Inflammatory macrophage (primary cell): ENCODE measurements around the gene ACAP1.

Experiments used
- DNase-seq, 2 donors: peaks; one replicate each; pipeline ENCODE4 v3.0.0-alpha.2; 2020 to 2022
- total RNA-seq, 18 experiments: gene quantifications; one replicate each; lab custom pipeline; 2026; ENCODE audit warnings: mixed read lengths in 6 of 18, inconsistent platforms in 2 of 18; lab: John Stamatoyannopoulos, UW

The ACAP1 gene, protein sequence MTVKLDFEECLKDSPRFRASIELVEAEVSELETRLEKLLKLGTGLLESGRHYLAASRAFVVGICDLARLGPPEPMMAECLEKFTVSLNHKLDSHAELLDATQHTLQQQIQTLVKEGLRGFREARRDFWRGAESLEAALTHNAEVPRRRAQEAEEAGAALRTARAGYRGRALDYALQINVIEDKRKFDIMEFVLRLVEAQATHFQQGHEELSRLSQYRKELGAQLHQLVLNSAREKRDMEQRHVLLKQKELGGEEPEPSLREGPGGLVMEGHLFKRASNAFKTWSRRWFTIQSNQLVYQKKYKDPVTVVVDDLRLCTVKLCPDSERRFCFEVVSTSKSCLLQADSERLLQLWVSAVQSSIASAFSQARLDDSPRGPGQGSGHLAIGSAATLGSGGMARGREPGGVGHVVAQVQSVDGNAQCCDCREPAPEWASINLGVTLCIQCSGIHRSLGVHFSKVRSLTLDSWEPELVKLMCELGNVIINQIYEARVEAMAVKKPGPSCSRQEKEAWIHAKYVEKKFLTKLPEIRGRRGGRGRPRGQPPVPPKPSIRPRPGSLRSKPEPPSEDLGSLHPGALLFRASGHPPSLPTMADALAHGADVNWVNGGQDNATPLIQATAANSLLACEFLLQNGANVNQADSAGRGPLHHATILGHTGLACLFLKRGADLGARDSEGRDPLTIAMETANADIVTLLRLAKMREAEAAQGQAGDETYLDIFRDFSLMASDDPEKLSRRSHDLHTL
- total RNA-seq = 2.6 to 20.0 (median 8.8) reads per million in 18 experiments

- peak; percentile 27 to 31 for DNase-seq
Measured at GRCh38 chr17:7336240-7337175, at the start of gene ACAP1. Gene ACAP1 (plus strand): TSS chr17:7336529. CDS start chr17:7336735, 206 bp downstream.

DNA sequence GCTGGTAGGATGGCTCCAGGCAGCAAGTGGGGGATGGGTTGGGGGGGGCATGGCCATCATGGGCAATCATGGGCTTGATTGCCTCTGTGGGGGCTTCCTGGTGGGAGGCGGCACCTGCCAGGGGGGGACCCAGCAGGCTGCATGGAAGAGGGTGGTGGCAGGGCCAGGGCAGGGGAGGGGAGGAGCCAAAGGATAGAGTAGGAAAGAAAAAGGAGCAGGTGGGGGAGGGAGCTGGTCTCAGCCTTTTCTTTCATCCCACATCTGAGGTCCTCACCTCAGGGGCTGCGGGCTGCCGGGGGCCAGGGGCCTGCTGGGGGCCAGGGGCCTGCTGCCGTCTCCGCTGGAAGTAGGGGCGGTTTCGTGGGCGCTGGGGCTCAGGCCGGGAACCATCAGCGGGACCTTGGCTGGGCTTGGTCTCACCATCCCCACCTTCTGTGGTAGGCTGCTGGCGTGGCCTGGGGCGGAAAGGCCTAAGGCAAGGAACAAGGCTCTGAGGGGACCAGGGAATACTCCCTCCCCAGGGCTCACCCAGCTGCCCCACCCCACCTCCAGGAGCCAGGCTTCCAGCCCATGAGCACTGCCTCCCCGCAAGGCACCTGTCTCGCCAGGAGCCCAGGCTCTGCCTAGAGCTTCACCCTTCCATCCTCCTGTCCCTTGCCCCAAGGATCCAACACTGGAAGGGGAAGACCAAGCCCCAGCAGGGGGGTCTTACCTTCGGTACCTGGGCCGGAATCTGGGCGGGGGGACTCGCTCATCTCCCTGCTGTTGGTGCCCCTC, 46.9 kb upstream of the ACAP1 start:
- DNase-seq = no peak

DNA sequence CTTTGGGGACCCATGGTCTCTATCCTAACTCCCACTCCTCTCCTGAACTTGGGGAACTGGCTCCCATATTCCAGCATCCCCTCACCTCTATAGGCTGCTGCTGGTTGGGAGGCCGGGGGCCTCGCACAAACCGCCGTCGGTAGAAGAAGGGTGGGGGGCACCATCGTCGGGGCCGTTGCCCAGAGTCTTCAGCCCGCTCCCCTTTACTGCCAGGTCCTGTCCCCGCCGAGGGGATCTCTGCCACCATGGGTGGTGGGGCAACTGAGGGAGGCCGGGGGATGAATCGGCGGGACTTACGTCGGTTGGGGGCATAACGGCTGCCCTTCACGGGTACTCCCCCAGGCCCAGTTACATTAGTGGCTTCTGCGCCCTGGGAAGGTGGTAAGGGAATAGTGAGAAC, 46.2 kb upstream of the ACAP1 start:
- no peak for DNase-seq

- no peak for DNase-seq
Measured at GRCh38 chr17:7290685-7291084, 45.6 kb upstream of the ACAP1 start.

DNA sequence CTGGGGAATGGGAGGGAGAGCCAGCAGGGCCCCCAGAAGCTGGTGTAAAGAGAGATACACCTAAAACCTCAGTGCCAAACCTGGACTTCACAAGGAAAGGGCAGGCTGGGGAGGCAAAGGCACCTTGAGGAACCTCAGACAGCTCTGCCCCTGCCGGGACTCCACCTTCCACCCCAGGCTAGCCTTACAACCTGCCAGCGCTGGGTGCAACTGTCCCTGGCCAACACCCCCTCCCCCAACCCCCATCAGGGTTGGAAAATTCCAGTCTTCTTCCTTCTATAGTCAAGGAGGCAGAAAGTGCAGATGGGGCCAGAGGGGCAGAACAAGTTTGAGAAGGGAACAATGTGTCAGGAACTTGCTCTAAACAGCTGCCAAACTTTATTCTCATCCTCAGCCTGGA, 44.1 kb upstream of the ACAP1 start:
- no peak for DNase-seq

DNA sequence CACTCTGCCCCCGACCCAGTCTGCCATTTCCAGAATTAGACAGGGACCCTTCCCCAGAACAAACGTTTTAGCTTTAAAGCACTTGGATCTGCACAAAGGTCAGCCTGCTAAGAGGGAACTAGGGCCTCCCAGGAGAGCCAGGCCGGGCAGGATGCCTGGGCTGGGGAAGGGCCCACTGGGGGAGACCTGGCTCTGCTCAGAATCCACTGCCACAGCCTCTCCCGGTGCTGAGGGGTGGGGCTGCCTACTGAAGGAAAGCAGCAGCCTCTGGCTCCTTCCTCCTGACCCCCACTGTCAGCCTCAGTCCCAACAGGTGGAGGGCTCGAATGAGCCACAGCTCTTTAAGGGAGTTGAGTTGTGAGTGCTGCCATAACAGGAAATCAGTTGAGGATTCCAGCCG, 43.6 kb upstream of the ACAP1 start:
- no peak for DNase-seq

DNA sequence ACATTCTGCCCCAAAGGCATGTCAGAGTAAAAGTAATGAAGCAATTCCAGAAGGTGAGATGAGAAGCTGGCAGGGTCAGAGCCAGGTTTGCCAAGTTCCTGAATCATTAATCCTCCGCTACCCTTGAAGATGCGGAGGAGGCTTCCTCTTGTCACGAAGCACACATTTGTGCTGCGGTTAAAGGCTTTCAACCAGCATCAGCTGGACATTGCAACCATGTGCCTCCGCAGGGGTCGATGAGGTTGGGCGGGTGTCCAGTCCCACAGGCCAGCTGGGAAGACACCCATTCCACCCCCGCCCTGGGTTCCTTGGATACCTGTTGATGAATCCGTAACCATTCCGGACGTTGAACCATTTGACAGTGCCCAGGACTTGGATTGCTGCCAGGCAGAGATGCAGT, 43.2 kb upstream of the ACAP1 start:
- no peak for DNase-seq

DNA sequence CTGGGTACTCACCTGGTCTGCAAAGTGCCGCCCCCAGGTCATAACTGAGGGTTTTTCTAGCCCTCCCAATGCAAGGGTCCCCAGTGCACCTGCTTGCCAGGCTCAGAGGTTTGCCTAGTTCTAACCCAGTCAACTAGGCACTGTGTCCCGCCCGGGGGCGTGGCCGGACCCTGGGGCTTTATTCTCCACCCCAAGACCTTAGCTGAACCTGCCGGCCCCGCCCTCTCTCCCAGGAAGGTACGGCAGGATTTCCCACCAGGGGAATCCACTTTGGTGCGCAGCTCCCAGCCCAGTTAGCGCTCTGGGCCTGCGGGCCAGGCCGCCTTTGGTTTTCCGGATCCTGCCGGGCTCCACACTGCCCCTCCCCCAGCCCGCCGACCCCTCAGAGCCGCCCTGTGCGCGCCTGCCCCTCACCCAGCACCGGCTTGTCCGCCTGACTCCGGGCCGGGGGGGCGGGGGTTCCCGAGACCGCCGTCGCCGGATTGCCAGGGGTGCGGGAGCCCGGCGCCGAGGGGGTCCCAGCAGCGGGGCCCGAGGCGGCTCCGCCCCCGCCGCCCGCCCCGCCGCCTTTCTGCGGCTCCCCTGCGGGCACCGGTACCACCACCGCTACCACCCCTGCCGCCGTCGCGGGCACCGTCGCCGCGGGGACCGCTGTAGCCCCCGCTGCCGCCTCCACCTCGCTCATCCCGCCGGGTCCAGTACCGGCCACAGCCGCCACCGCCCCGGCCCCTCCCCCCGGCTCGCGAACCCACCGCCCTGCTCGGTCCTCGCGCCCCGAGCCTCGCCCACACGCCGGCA, 42.3 kb upstream of the ACAP1 start:
- DNase-seq = no peak

DNA sequence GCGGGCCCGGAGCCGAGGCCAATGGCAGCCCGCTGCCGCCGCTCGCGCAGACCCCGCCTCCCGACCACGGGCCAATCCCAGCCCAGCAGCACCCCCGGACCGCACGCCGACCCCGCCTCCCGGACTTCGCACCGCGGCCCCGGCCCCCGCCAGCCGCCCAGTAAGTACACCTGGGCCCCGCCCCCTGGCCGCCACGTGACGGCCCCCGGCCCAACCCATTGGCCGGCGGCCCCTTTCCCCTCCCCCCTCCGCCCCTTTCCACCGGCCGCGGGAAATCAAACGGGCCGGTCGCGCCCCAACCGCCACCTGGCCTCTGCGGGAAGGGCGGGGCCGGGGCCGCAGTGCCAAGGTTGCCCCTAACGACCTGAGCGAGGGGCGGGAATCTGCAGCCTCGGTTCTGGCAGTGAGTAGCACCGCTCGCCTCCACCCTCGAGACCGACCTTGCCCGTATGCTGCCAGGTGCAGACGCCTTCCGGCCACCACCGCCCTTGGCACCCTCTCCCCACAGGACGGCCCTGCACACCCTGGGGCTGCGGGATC, 41.6 kb upstream of the ACAP1 start, which contains the start of gene YBX2:
Gene YBX2 (minus strand): TSS at position 26 of the 540 bp plus-strand sequence. CDS start 139 bp downstream, outside the sequence.
- DNase-seq = peak in 1 of 2 donors; percentile 36

GRCh38 chr17:7295230-7296180, 40.8 kb upstream of the ACAP1 start:
- DNase-seq = no peak

DNA sequence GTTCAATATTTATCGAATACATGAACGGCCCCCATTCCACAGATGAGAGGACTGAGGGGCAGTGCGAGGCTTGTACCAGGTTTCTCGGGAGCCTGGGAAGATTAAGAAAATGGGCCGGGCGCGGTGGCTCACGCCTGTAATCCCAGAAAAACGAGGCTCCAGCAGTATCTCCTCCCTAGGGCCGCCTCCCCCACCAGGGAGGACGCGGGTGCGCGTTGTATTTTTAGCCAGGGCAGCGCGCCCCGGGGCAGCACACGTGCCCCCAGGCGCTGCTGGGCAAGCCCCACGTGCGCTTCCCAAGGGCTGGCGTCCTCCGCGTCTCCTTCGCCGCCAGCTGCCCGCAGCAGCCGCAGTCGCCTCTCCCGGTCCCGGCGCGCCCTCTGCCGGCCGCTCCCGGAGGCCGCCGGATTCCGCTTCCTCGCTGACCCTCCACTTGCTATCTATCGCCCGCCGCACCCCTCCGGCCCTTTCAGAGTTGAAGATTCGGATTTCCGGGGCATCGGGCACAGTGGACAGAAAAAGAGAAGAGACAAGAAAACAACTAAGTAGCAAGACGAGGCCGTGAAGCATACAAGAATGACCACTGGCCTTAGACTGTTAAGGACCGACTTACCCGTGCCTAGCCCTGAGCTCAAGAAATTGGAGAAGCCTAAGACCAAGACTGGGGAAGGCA, 40.0 kb upstream of the ACAP1 start:
- peak; percentile 81 to 83 for DNase-seq

- no peak for DNase-seq
Measured at GRCh38 chr17:7304179-7304578, 32.1 kb upstream of the ACAP1 start.

DNA sequence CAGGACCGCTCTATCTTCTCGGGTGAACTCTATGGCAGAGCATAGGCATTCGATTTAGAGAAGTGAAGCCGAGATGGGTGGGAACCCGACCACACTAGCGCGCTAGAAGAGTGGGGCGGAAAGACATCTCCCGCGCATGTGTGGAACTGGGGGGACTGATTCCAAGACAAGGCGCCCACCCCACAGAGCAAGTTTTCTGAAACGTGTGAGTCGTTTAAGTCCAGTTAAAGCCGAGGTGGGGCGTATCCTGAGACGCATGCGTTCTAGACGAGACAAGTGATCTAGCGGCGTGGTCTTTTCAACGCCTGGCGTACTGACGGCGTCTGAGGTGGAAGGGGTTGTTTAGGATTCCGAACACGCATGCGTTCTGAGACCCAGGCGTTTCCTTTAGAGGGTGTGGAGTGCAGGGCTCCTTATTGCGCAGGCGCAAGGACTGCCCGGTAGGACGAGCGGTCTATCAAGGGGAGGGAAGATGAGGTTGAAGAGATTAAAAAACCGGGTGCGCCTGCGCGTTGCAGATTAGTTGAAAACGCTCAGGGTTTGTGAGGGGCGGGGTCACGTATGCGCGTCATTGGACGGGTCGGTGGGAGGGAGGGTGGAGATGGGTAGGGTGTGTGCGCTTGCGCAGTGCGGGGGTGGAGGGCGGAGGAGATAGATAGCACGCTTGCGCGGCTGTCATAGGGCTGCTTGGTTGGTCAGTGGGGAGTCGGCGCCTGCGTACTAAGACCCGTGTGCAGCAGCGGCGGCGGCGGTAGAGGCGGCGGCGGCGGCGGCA, 29.2 kb upstream of the ACAP1 start, which contains the start of gene EIF5A:
Gene EIF5A (plus strand): TSS at position 718 of the 775 bp plus-strand sequence. CDS start 2,008 bp downstream, outside the sequence.
- peak; percentile 100 for DNase-seq

DNA sequence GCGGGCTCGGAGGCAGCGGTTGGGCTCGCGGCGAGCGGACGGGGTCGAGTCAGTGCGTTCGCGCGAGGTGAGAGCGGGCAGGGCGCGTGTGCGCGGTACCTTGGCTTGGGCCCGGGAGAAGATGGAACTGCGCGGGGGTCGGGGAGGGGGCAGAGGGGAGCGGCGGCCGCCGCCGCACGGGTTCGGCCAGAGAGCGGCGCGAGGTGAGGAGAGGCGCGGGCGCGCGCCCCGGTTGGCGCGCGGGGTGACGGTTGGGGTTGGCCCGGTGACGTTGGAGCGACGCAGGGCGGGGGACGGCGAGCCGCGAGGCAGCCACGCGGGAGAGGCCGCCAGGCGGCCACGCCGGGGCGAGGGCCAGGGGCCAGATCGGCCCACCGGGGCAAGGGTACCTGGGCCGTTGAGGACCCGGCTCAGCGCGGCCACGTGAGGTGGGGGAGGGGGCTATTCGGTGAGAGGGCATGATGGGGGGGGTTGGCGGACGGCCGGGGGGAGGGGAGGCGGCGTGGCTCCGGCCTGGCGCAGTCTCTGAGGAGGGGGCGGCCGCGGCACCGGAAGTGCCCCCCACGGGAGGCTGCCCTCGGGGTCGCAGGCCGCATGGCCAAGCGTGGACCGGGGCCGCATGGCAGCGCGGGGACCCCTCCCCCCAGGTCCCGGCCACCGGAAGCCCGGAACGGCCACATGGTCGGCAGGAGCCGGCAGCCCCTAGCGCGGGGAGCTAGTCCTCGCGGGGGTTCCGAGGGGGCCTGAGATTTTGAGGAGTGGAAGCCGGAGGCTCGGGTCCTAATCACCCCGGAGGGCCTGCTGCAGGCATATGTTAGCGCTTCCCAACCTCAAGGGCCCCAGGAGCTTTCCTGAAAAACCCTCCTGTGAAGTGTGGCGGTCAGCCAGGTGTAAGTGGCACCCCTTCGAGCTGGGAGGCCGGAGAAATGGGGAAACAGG, 28.4 kb upstream of the ACAP1 start:
- DNase-seq = peak; percentile 48 to 71

DNA sequence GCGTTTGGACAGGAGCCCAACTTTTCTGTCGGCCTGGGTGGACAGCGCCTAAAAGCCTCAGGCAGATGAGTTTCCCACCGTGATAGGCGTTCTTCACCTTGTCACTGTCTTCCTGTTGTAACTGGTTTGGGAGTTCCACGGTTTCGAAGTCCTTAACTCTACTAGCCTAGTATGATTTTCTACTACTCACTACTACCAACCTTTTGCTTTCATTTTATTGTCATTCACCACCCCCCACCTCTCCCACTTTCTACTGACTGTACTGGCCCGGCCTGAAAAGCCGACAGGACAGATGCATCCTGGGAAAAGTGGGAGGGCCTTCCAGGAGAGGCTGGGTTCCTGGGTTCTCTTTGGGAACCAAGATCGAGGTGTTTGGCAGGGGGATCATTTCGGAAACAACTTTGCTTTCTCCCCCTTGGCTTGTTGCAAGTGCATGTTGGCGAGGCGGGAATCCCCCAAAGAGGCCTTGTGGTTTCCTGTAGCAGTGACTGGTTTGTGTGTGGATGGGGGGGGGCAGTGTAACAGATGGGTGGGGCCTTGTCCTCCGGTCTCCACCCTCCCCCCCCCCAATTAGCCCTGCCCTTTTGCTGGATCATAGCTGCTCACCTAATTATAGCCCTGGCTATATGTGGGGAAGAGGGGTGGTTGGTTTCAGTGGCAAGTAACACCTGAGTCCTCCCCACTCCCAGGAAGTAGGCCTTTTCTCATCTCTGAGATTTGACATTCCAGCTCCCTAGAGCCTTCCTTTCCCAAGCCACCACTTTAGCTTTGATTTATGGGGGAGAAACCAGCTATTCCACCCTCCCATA, 27.5 kb upstream of the ACAP1 start:
- peak; percentile 62 to 71 for DNase-seq

DNA sequence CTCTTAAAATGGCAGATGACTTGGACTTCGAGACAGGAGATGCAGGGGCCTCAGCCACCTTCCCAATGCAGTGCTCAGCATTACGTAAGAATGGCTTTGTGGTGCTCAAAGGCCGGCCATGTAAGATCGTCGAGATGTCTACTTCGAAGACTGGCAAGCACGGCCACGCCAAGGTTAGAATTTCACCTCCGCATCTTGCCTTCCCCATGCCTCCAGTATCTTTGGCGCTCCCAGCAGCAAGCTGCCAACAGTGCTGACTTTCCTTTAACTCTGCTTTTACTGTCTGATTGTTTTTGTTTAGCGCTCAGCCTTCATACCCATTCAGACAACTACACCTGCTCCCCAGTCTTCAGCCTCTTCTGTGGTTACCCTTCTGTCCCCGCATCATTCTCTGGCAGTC, 26.7 kb upstream of the ACAP1 start:
- DNase-seq = no peak
